Measurements from ENCODE around the gene NOTCH1. TPM values are rescaled to one million over a fixed set of nuclear protein-coding genes. Genes with fewer than 3 reads are reported as not detected.
A peak's percentile ranks its signal among the peaks of the same experiment; 100 is the strongest.

Gene NOTCH1
- total and polyA plus RNA-seq, 11 donors: 8.0 to 47.3 (median 20.3) TPM

- H3K4me1 ChIP-seq: peaks cover 5 to 72% (median 53%) of the 10 kb centered on the region in 12 donors
- peak overlapping the region in 5 of 12 donors; percentile 1 to 68 (median 60) for H3K27ac ChIP-seq
- intact Hi-C loops (cut with DNase I): loop anchor here in 1 of 10 donors (5.0 kb wide), 1 partner anchor 43 kb away; no protein-coding TSS in a partner anchor
- ATAC-seq (no peak), DNase-seq (peak in 2 of 5 donors; percentile 25 to 55)
- no peak overlapping the region for H3K4me3 ChIP-seq
- H3K36me3 ChIP-seq: no peaks in the 10 kb centered on the region
- H3K9me3 ChIP-seq: no peaks in the 10 kb centered on the region
- 92 to 96% (median 94%) methylated on average over 12 to 16 of the region's 16 CpGs for whole genome bisulfite sequencing, 4 donors
- TF ChIP-seq CTCF (IDR thresholded peaks at IDR 0.05): no peak
- no peak for TF ChIP-seq POLR2A (IDR thresholded peaks at IDR 0.05)
- no peaks in the 10 kb centered on the region for H3K27me3 ChIP-seq
Measured at GRCh38 chr9:136585531-136586120, 39.8 kb upstream of the NOTCH1 start.

- peaks cover 5 to 65% (median 47%) of the 10 kb centered on the region in 12 donors for H3K4me1 ChIP-seq
- no peak for TF ChIP-seq POLR2A (IDR thresholded peaks at IDR 0.05)
- TF ChIP-seq CTCF (IDR thresholded peaks at IDR 0.05): no peak
- no peaks in the 10 kb centered on the region for H3K27me3 ChIP-seq
- DNase-seq (peak in 2 of 5 donors; percentile 50 to 67), ATAC-seq (peak in 3 of 4 donors; percentile 4 to 41 (median 19))
- intact Hi-C loops (cut with DNase I): loop anchor here in 1 of 10 donors (5.0 kb wide), 1 partner anchor 43 kb away; no protein-coding TSS in a partner anchor
- H3K4me3 ChIP-seq: no peak overlapping the region
- no peaks in the 10 kb centered on the region for H3K9me3 ChIP-seq
- H3K27ac ChIP-seq: peak overlapping the region in 7 of 12 donors; percentile 1 to 68 (median 41)
- H3K36me3 ChIP-seq: no peaks in the 10 kb centered on the region
- 48 to 60% (median 54%) methylated on average over 10 of the region's 10 CpGs for WGBS, 4 donors
Measured at GRCh38 chr9:136584934-136585333, 39.1 kb upstream of the NOTCH1 start.

- Histone ChIP-seq H3K4me3 (no peak overlapping the region), H3K36me3 (no peaks in the 10 kb centered on the region), H3K27me3 (no peaks in the 10 kb centered on the region), H3K27ac (peak overlapping the region in 9 of 12 donors; percentile 1 to 81 (median 57)), H3K9me3 (no peaks in the 10 kb centered on the region), H3K4me1 (peaks cover 5 to 64% (median 45%) of the 10 kb centered on the region in 12 donors)
- peak in 3 of 4 donors; percentile 2 to 17 (median 17) for ATAC-seq
- intact Hi-C loops (cut with DNase I): no loop called here
- TF ChIP-seq POLR2A (IDR thresholded peaks at IDR 0.05) (no peak), CTCF (IDR thresholded peaks at IDR 0.05) (no peak)
- DNase-seq: peak in 3 of 5 donors; percentile 56 to 71 (median 67)
- WGBS, 4 donors: 54 to 64% (median 60%) methylated on average over 20 to 23 of the region's 23 CpGs
Measured at GRCh38 chr9:136584401-136584932, 38.6 kb upstream of the NOTCH1 start.

- TF ChIP-seq CTCF (IDR thresholded peaks at IDR 0.05) (no peak), POLR2A (IDR thresholded peaks at IDR 0.05) (no peak)
- peaks cover 7 to 58% (median 40%) of the 10 kb centered on the region in 12 donors for H3K4me1 ChIP-seq
- DNase-seq: peak in 2 of 5 donors; percentile 22 to 25
- no peaks in the 10 kb centered on the region for H3K27me3 ChIP-seq
- H3K9me3 ChIP-seq: no peaks in the 10 kb centered on the region
- H3K27ac ChIP-seq: peak overlapping the region in 2 of 12 donors; percentile 9 to 68
- intact Hi-C loops (cut with DNase I): no loop called here
- no peak overlapping the region for H3K4me3 ChIP-seq
- 87 to 95% (median 89%) methylated on average over 6 to 11 of the region's 11 CpGs for WGBS, 4 donors
- ATAC-seq: no peak
- H3K36me3 ChIP-seq: no peaks in the 10 kb centered on the region
Measured at GRCh38 chr9:136582977-136583735, 37.3 kb upstream of the NOTCH1 start.
